Stimulated activated CD8-positive, alpha-beta memory T cell treated with anti-CD3 and anti-CD28 coated beads, Interleukin-15, amount 100 ng/mL, for 4 hours (primary cell): ENCODE measurements around the gene MAPKAPK3.

ENCODE experiments used
- DNase-seq, 2 donors: peaks; one replicate each; pipeline ENCODE4 v3.0.0-alpha.2; 2020; ENCODE audit warnings: low read depth in 2 of 2

MAPKAPK3 gene

DNA sequence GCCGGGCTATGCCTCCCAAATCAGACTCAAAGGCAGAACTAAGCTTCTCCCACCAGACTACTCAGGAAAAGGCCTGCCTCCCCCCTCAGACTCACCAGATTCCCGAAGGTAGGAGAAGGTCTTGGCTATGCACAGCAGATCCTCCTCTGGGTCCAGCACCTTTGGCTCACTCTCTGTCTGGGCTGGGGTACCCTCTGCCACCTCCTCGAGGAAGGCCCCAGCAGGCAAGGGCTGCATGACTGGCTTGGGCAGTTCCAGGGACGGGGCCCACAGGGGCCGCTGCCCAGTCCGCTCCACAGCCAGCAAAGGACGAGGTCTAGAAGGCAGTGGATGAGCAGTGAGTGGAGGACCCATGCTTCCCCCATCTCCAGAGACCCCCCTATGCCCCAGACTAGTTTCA lies 8.7 kb upstream of the MAPKAPK3 start:
- DNase-seq: no peak

- no peak for DNase-seq
These were observed 7.7 kb upstream of the MAPKAPK3 start for GRCh38 chr3:50609071-50609762.

DNA sequence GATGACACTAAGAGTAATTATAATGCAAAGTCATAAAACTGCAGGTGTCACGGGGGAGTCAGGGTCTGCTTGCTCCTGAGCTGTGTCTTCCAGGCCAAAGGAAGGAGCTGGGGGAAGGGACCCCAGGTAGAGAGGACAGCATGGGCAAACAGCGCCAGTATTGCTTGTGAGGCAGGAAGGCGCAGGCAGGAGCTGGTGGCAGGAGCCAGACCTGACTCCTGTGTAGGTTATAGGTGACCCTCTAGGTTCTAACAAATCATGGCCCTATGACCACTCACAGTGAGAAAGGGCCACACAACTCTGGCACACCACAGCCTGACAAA lies 7.2 kb upstream of the MAPKAPK3 start:
- no peak for DNase-seq

GRCh38 chr3:50610181-50610971 lies 6.6 kb upstream of the MAPKAPK3 start:
- no peak for DNase-seq

DNA sequence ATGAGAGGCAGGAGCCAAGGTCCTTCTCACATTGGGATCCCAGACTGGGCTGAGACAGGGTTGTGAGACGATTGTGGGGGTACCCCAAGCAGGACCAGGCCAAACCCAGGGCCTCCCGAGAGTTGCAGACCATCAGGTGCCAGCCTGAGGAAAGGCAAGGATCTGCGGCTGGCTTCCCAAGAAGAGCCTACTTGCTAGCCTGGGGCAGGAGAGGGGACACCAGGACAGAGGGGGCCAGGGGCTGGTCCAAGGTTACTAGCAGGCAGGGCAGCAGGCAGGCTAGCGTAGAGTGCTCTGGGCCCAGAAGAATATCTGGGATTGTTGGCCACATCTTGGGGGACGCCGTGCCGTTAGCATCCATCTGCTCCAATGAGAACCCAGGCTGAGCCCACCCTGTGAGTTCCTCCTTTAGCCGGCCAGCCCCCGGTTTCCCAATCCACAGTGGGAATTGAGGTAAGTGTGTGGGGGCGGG lies 5.9 kb upstream of the MAPKAPK3 start:
- no peak for DNase-seq

- DNase-seq: peak; percentile 95 to 96
These were observed 5.3 kb upstream of the MAPKAPK3 start, which contains the start of gene CISH for GRCh38 chr3:50611464-50612233. Gene CISH, minus strand, starts transcription at chr3:50611774. Its CDS starts 124 bp downstream, at chr3:50611650.

- no peak for DNase-seq
These were observed 4.6 kb upstream of the MAPKAPK3 start for GRCh38 chr3:50612234-50612882.

GRCh38 chr3:50612970-50613846 lies 3.7 kb upstream of the MAPKAPK3 start:
- DNase-seq: no peak

DNA sequence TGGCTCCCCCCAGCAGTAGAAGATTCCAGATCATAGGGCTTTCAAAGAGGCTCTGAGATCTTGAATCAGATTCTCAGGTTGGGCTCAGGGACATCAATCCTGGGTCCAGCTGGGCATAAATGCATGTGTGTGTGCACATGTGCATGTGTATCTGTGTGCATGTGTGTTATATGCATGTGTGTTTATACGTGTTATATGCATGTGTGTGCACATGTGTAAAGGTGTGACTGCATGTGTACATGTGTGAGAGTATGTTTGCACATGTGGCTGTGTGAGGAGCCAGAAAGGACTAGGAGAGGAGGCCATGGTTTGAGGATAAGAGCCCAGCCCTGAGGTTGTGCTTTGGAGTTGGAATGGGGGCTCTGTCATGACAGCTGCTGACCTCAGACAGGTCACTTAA lies 1.8 kb upstream of the MAPKAPK3 start:
- no peak for DNase-seq

DNA sequence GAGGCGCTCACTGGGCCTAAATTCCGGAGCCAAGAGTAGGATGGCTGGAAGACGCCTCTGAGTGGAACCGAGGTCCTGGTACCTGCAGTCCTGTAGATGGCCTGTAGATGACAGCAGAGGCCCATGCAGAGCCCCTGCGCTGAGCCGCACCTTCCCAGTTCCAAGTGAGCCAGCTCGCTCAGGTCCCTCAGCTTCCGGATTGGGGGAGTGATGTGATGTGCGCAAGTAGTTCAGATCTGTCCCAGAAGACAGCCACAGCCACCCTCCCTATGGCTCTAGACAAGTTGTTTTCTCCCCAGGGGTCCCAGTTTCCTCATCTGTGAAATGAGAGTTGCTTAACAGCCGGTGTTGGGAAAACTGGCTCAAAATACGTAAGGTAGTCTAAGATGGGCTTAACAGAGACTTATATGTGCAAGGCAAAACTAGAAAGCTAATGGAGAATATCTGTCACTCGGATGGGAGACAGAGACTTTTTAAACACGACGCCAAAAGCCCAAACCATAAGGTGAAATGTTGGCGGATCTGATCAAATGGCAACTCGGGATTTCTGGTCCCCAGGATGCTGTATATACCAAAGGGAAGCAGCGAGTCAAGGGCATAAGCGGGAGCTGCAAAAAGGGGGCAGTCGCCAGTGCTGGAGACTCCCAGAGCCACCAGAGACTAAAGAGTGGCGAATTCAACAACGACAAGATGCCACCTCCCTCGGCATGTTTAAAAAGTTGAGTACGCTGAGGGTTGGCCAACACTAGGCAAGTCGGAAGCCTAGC lies 765 bp upstream of the MAPKAPK3 start:
- peak in 1 of 2 donors; percentile 70 for DNase-seq

- DNase-seq: peak; percentile 90 to 91
These were observed 218 bp upstream of the MAPKAPK3 start for GRCh38 chr3:50616770-50617095.

DNA sequence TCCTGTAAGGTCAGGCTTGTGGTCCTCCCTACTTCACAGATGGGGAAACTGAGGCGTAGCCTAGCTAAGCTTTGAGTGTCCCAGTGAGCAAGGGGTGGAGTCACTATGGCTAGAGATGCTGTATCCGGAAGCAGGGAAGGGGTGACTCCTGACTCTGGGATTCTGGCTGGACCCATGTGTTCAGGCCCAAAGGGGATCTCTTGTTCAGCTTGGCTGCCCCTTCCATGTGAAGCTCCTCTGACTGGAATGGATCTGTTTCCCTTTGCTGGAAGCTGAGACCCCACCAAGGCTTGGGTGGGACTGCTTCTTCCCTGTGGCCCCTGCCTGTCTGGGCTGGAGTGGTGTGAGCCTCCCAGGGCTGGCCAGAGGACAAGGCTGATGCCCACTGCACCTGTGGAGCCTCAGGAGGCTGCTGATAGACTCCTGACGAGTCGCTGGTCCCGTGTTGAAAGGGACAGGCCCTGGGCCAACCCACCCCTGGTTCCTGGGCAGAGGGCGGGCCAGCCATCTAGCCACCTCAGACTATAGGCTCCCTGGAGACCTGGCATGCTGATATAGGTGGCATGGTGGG lies 1.0 kb downstream of the MAPKAPK3 start:
- no peak for DNase-seq

DNA sequence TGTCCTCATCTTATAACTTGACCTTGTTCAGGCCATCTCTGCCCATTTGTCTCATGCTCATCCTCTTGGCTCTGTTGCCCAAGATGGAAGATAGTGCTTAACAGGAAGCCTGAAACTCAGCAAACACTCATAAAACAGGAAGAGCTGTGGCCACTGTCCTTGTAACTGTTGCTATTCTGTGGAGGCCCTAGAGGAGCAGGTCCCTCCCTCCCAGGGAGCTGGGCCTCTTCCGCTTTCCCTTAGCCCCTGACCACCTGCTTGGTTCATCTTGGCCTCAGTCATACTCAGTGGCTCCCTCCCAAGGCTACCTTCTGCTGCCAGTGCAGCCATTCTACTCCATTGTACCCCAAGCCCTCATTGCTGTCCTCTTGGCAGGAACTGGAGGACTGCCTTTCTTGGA lies 3.5 kb downstream of the MAPKAPK3 start:
- no peak for DNase-seq

DNA sequence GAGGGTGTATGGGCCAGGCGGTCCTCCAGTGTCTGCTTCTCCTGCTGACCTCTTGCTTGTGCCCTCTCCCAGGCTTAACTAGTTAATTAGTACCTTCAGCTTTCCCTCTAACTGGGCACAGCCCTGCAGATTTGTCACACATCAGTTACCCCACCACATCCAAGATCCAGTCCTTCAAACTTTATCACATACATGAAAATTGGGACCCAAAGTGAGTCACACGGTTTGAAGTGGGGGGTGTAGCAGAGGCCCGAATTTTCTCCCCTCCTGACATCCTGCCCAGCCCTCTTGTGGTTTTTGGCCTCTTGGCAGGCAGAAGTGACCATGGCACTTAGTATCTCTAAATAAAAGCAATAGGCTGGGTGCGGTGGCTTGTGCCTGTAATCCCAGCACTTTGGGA lies 3.9 kb downstream of the MAPKAPK3 start:
- no peak for DNase-seq

DNA sequence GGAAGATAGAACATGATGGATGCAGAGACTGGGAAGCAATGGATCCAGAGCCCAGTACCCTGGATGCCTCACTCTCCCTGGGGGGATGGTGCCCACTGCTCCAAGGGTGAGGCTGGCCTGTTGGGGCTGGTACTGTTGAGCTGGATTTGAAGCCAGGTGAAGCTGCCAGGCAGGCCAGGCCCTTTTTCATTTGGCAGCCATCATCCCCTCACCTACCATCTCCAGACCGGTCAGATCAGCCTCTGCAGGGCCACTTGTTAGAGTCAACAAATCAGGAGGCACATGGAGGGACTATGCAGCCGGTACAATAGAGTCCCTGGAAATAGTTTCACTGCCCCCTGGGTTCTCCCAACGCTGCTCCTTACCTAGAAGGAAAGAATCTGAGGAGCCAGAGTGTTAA lies 5.9 kb downstream of the MAPKAPK3 start:
- DNase-seq: no peak

DNA sequence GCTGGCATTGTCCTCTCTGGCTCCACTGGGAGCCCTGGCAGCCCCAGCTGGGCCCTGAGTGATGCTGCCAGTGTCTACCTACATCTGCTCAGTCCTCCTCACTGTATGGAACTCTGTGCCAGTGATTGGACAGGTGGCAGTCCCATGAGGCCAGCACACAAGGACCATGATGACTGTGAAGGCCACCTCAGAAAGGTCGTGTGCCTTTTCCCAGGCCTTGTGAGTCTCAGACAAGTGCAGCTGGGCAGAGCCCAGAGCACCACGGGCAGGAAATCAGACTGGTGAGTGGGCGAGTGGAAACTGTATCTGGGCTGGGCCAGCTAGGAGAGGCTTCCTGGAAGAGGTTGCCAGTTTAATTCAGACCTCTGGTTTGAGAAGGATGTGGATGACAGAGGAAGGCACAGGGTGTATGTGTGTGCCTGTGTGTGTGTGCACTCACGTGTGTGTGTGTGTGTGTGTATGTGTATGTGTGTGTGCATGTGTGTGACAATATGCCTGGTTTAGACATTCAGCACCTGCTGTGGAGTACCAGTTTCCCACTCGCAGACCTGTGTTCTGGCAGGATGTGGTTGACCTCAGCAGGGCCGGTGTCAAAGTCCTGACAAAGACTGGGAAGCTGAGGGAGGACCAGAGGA lies 7.0 kb downstream of the MAPKAPK3 start:
- DNase-seq: peak in 1 of 2 donors; percentile 58

DNA sequence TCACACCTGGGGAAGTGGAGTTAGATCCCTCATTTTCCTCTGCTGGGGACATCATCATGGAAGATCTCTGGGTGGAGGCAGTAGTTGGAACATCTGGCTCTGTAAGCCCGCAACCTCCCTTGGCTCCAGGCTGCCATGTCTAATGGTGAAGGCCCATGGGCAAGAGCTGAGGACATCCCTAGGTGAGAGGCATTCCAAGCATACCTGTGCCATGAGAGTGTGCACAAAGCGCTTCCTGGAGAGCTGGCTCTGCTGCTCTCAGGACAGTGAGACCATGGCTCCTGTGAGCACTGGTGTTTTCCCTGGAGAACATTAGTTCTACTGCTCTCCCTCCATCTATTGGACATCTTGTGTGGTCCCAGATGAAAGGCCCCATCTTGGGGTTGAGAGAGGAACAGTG lies 7.7 kb downstream of the MAPKAPK3 start:
- no peak for DNase-seq

DNA sequence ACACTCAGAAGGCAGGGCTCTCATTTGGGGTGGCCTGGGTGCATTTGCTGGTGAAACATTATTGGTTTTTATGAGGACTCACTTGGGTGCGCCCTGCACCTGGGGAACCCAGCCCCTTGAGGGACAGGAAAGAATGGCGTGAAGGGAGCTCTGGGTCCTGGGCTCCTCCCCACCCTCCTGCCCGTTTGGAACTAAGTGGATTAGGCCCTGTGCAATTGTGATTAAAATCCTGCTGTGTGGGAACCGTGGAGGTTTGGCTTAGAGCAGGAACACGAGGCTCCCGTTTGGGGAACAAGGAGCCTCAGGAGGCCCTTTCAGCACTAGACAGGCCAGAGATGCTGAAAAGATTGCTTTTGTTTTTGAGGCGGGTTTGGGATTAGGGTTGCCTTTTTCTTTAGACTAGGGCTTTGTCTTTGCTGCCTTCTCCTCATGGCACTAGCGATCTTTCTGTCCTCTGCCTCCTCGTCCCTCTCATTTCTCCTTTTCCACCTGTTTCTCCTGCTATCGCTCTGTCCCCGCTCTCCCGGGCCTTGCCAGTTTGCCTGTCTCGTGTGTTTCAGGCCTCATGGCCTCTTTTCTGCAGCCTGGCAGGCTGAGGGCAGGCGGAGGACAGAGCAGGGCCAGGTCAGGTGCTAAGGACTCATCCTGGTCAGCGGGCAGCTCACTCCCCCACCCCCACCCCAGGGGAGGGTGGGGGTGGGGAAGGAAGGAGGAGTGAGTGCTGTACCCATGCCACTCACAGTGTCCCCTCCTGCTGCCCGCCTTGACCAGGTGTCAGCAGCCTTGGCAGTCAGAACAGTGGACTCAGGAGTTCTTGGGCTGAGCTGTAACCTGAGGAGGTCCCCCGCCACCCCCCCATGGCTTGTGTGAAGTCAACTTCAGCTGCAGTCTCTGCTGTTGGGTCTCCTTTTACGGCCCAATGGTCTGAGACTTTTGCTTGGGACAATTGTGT lies 8.6 kb downstream of the MAPKAPK3 start:
- DNase-seq: no peak
